Stimulated activated CD4-positive, alpha-beta T cell treated with anti-CD3 and anti-CD28 coated beads, Interleukin-12 subunit alpha, Interleukin-12 subunit beta, amount 100 ng/mL, for 48 hours (primary cell): ENCODE data around the gene ADAM10.

Source experiments
- DNase-seq, 3 donors: peaks; one replicate each; pipeline ENCODE4 v3.0.0-alpha.2; 2020; ENCODE audit warnings: low read depth in 2 of 3, low spot score in 1 of 3

ADAM10 gene

GRCh38 chr15:58538901-58539300 is 210.6 kb downstream of the ADAM10 start:
- no peak for DNase-seq
